ENCODE data around the gene MYZAP.

Gene MYZAP

DNA sequence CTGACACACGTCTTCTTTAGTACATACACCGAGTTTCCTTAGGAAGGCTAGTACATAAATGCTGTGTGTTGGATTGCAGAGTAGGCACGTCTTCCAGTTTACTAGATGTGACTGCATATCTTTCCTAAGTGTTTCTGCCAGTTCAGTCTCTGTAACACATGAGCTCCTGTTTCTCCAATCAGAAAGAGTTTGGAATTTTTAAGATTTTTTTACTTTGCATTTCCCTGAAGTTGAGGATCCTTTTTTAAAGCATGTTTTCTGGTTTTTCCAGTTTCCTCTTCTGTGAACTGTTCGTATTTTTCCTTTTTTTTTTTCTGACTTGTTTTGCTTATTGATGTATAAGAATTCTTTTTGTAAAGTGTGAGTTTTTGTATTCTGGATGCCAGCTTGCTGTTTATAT is 107.3 kb downstream of the MYZAP start:
- DNase-seq (ENCODE audit: insufficient read length, low spot score) (no peak), FAIRE-seq (no peak)
- TF ChIP-seq POLR2A (IDR thresholded peaks at IDR 0.05; ENCODE audit: low read depth, low read length): no peak
- no peak for TF ChIP-seq PAX5 (IDR thresholded peaks at IDR 0.05; ENCODE audit: insufficient read depth, low read length, severe bottlenecking)
- TF ChIP-seq SPI1 (IDR thresholded peaks at IDR 0.05; ENCODE audit: low read depth, low read length): no peak
- no peak for TF ChIP-seq POLR2AphosphoS5 (IDR thresholded peaks at IDR 0.05; ENCODE audit: low read depth, low read length)
- no peak for TF ChIP-seq POU2F2 (IDR thresholded peaks at IDR 0.05; ENCODE audit: low read depth, low read length)

DNA sequence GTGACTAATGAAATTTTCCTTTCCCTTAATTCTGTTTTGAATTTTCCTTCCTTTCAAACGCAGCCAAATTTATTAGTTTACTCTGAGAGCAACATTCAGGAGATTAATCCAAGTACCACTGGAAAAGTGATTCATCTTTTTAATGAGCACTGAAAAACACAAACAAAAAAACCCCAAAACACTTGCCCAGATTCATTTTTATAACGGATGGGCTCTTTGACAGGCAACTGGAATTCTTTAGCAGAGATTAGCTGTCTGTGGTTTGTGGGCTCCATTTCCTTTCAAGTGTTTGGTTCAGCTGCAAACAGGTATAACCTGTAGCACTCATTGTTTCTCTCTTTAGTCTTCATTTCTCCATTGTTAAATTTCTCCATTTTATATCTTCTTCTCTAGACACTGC is 111.7 kb downstream of the MYZAP start:
- no peak for FAIRE-seq
- no peak for DNase-seq (ENCODE audit: insufficient read length, low spot score)

DNA sequence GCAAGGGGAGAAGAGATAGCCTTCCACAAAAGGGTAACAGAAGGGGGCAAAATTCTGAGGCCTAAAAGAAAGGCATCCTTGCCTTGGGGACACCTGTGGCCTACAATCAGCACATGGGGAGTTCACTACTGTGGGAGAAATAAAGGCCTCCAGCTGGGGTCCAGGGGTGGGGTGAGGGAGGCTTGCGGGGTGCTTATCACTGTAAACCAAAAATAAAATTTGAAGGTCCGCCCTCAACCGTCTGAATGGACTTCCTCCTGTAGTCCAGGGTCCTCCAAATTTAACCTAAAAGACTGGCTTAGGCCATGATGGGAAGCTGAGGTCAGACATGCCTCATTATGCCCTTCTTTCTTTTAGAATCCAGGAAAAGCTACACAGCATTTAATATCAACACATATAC is 112.7 kb downstream of the MYZAP start:
- FAIRE-seq (no peak), DNase-seq (ENCODE audit: insufficient read length, low spot score) (no peak)
- TF ChIP-seq PAX5 (IDR thresholded peaks at IDR 0.05; ENCODE audit: insufficient read depth, low read length, severe bottlenecking) (no peak), POLR2A (IDR thresholded peaks at IDR 0.05; ENCODE audit: low read depth, low read length) (no peak), POLR2AphosphoS5 (IDR thresholded peaks at IDR 0.05; ENCODE audit: low read depth, low read length) (no peak), POU2F2 (IDR thresholded peaks at IDR 0.05; ENCODE audit: low read depth, low read length) (no peak), SPI1 (IDR thresholded peaks at IDR 0.05; ENCODE audit: low read depth, low read length) (no peak), TAF1 (IDR thresholded peaks at IDR 0.05; ENCODE audit: low read depth, low read length) (no peak)

More for the DNA sequence above, 111.7 kb downstream of the MYZAP start:
- TF ChIP-seq TAF1 (IDR thresholded peaks at IDR 0.05; ENCODE audit: low read depth, low read length) (no peak), SPI1 (IDR thresholded peaks at IDR 0.05; ENCODE audit: low read depth, low read length) (no peak), POU2F2 (IDR thresholded peaks at IDR 0.05; ENCODE audit: low read depth, low read length) (no peak), PAX5 (IDR thresholded peaks at IDR 0.05; ENCODE audit: insufficient read depth, low read length, severe bottlenecking) (no peak), POLR2AphosphoS5 (IDR thresholded peaks at IDR 0.05; ENCODE audit: low read depth, low read length) (no peak), POLR2A (IDR thresholded peaks at IDR 0.05; ENCODE audit: low read depth, low read length) (no peak)

DNA sequence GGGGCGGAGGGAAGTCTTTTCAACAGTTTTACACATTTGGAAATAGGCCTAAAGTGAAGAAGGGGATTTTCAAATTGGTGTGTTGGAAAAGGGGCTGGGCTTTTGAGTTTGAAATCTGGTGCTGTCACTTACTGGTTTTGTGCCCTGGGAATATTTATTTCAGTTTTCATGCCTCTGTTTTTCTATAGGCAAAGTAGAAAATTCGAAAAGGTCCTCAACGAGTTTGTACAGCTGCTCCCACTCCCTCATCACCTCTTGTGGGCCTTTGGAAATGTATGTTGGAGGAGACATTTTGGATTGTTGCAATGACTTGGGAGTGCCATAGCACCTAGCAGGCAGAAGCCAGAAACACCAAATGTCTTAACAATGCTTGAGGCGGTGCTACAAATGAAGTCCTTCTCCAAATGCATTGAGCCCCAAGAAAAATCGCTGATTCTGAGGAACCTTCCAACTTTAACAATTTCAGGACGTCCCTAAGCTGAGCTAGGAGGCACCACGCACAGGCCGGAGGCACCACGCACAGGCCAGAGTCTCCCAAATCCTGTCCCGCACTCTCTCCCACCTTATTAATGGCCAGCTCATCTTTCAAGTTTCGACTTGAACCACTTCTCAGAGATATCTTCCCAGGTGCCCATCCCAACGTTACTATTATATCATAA is 114.2 kb downstream of the MYZAP start:
- TF ChIP-seq PAX5 (IDR thresholded peaks at IDR 0.05; ENCODE audit: insufficient read depth, low read length, severe bottlenecking): no peak
- TF ChIP-seq POU2F2 (IDR thresholded peaks at IDR 0.05; ENCODE audit: low read depth, low read length): no peak
- no peak for TF ChIP-seq POLR2AphosphoS5 (IDR thresholded peaks at IDR 0.05; ENCODE audit: low read depth, low read length)
- TF ChIP-seq TAF1 (IDR thresholded peaks at IDR 0.05; ENCODE audit: low read depth, low read length): no peak
- no peak for TF ChIP-seq POLR2A (IDR thresholded peaks at IDR 0.05; ENCODE audit: low read depth, low read length)
- TF ChIP-seq SPI1 (IDR thresholded peaks at IDR 0.05; ENCODE audit: low read depth, low read length): no peak
- DNase-seq (ENCODE audit: insufficient read length, low spot score): no peak
- FAIRE-seq: no peak

DNA sequence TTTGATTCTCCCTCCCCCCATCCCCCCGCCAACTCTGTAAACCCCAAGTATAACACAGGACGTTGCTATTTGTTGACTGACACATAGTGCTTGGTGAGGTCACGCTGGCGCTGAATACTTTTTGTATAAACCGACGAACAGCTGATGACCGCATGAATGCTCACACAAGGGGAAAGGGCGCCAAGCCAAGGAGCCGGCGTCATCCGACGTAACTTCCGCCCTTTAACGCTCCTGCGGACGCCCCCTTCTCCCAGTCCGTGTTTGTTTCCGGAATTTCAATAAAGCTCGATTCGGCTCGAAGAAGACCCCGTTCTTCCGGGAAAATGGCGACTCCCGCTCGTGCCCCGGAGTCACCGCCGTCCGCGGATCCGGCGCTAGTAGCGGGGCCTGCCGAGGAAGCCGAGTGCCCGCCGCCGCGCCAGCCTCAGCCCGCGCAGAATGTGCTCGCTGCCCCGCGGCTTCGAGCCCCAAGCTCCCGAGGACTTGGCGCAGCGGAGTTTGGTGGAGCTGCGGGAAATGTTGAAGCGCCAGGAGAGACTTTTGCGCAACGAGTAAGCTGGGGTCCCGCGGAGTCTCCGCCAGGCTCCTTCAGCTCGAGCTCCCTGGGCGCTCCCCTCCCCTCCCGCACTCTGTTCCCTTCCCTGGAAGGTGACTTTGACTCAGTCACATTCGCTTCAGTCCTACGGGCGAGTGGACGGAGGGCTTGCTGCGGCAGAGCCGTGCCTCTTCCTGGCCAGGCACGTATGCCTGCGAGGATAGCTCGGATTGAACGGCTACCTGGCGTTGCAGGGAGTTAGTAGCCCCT is 114.9 kb downstream of the MYZAP start, which contains the start of gene POLR2M:
Gene POLR2M (plus strand): TSS at position 310 of the 805 bp plus-strand sequence. CDS start 129 bp downstream, at position 439.
- FAIRE-seq (peak; percentile 87), DNase-seq (ENCODE audit: insufficient read length, low spot score) (peak; percentile 61)
- peak; percentile 26 for TF ChIP-seq PAX5 (IDR thresholded peaks at IDR 0.05; ENCODE audit: insufficient read depth, low read length, severe bottlenecking)
- peak; percentile 46; the same call in 1 of the 2 replicates for TF ChIP-seq SPI1 (IDR thresholded peaks at IDR 0.05; ENCODE audit: low read depth, low read length)
- TF ChIP-seq POU2F2 (IDR thresholded peaks at IDR 0.05; ENCODE audit: low read depth, low read length): no peak
- TF ChIP-seq POLR2AphosphoS5 (IDR thresholded peaks at IDR 0.05; ENCODE audit: low read depth, low read length): peak; percentile 83
- TF ChIP-seq POLR2A (IDR thresholded peaks at IDR 0.05; ENCODE audit: low read depth, low read length): peak; percentile 85; the same call in 1 of the 2 replicates
- peak; percentile 91 for TF ChIP-seq TAF1 (IDR thresholded peaks at IDR 0.05; ENCODE audit: low read depth, low read length)

DNA sequence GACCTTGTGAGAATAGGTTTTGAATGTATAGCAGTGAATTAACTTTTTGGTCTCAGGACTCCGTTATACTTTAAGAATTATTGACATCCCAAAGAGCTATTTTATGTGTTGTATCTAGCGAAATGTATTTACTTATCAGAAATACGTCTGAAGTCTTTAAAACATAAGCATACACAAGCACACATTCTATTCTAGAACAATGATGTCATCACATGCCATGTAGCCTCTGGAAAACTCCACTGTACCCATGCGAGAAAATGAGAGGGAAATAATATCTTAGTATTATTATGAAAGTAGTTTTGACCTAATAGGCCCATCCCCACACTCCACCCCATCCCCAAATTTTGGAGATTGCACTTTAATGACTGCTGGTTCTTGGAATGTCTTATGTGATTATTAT is 116.3 kb downstream of the MYZAP start:
- DNase-seq (ENCODE audit: insufficient read length, low spot score) (no peak), FAIRE-seq (no peak)
- TF ChIP-seq PAX5 (IDR thresholded peaks at IDR 0.05; ENCODE audit: insufficient read depth, low read length, severe bottlenecking): no peak
- no peak for TF ChIP-seq POLR2AphosphoS5 (IDR thresholded peaks at IDR 0.05; ENCODE audit: low read depth, low read length)
- TF ChIP-seq POLR2A (IDR thresholded peaks at IDR 0.05; ENCODE audit: low read depth, low read length): no peak
- TF ChIP-seq POU2F2 (IDR thresholded peaks at IDR 0.05; ENCODE audit: low read depth, low read length): no peak
- no peak for TF ChIP-seq SPI1 (IDR thresholded peaks at IDR 0.05; ENCODE audit: low read depth, low read length)
- no peak for TF ChIP-seq TAF1 (IDR thresholded peaks at IDR 0.05; ENCODE audit: low read depth, low read length)

DNA sequence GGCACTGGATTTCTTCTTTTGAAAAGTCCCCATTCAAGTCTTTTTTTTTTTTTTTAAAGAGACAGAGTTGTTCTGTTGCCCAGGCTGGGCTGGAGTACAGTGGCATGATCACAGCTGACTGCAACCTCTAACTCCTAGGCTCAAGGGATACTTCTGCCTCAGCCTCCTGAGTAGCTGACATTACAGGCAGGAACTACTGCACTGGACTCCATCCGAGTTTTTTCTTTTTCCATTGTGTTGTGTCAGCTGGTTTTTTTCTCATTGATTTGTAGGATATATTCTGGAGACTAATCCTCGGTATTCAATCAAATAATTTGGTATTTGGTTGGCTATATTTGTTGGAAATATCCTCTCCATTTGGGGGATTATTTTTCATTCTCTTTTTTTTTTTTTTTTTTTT is 126.6 kb downstream of the MYZAP start:
- FAIRE-seq (no peak), DNase-seq (ENCODE audit: insufficient read length, low spot score) (no peak)
- no peak for TF ChIP-seq PAX5 (IDR thresholded peaks at IDR 0.05; ENCODE audit: insufficient read depth, low read length, severe bottlenecking)

DNA sequence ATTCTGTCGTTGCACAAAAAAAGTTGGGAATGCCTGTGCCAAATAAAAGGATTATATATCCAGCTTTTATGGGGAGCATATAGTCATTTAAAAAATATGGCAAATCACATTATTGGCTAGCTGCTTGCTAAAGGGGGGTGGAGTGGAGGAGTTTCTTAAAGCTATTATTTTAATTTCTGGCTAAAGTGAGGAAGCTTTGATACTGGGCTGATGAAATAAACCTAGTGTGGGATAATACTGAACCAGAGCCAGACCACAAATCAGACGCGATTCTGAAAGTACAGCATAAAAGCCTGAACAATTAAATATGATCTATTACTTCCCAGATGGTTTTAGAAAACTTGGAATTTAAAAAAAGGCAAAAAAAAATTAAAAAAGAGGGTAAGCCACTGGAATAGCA is 129.2 kb downstream of the MYZAP start:
- no peak for DNase-seq (ENCODE audit: insufficient read length, low spot score)
- TF ChIP-seq POU2F2 (IDR thresholded peaks at IDR 0.05; ENCODE audit: low read depth, low read length) (no peak), POLR2A (IDR thresholded peaks at IDR 0.05; ENCODE audit: low read depth, low read length) (no peak), POLR2AphosphoS5 (IDR thresholded peaks at IDR 0.05; ENCODE audit: low read depth, low read length) (no peak), PAX5 (IDR thresholded peaks at IDR 0.05; ENCODE audit: insufficient read depth, low read length, severe bottlenecking) (no peak), TAF1 (IDR thresholded peaks at IDR 0.05; ENCODE audit: low read depth, low read length) (no peak), SPI1 (IDR thresholded peaks at IDR 0.05; ENCODE audit: low read depth, low read length) (no peak)
- no peak for FAIRE-seq

DNA sequence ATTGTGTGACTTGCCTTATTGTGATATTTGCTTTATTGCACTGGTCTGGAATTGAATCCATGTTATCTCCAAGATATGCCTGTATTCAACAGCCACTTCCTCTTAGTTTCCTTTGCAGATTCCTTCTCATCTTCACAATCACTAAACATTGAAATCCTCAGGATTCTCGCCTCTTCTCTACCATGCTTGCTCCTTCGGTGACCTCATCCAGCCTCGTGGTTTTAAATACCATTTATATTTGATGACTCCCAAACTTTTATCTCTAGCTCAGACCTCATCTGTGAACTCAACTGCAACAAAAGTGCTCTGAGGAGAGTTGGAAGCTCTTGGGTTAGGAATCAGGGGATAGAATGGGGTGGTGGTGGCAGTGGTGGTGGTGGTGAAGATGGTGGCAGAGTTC is 134.7 kb downstream of the MYZAP start:
- FAIRE-seq (no peak), DNase-seq (ENCODE audit: insufficient read length, low spot score) (no peak)
- TF ChIP-seq PAX5 (IDR thresholded peaks at IDR 0.05; ENCODE audit: insufficient read depth, low read length, severe bottlenecking): no peak
- no peak for TF ChIP-seq POLR2AphosphoS5 (IDR thresholded peaks at IDR 0.05; ENCODE audit: low read depth, low read length)
- no peak for TF ChIP-seq POLR2A (IDR thresholded peaks at IDR 0.05; ENCODE audit: low read depth, low read length)
- TF ChIP-seq POU2F2 (IDR thresholded peaks at IDR 0.05; ENCODE audit: low read depth, low read length): no peak
- no peak for TF ChIP-seq TAF1 (IDR thresholded peaks at IDR 0.05; ENCODE audit: low read depth, low read length)
- TF ChIP-seq SPI1 (IDR thresholded peaks at IDR 0.05; ENCODE audit: low read depth, low read length): no peak

Data from GM12891 (cell line).